ENCODE data around the gene PROSER2. TPM values are rescaled to one million over a fixed set of nuclear protein-coding genes. Genes with fewer than 3 reads are reported as not detected.

PROSER2 gene
- total and polyA plus RNA-seq, 2 of the 13 experiments (the other 11 are each of a cell fraction or from before 2014, with no cell fraction given): 6.9 to 7.7 TPM

GRCh38 chr10:11874568-11875493 is 51.7 kb downstream of the PROSER2 start (continued):
- TF ChIP-seq ZNF609 (CRISPR knock-in tag; IDR thresholded peaks at IDR 0.05; ENCODE audit: borderline replicate concordance) (no peak), NR2F1 (CRISPR knock-in tag; IDR thresholded peaks at IDR 0.05) (no peak), IRX3 (CRISPR knock-in tag; IDR thresholded peaks at IDR 0.05; ENCODE audit: borderline replicate concordance, low read depth) (no peak; the same call in 1 of the 2 replicates), RAD21 (CRISPR knock-in tag; IDR thresholded peaks at IDR 0.05) (no peak), ZNF776 (CRISPR knock-in tag; IDR thresholded peaks at IDR 0.05) (no peak), BCLAF1 (IDR thresholded peaks at IDR 0.05) (no peak), ZNF549 (CRISPR knock-in tag; IDR thresholded peaks at IDR 0.05) (no peak), NFIB (CRISPR knock-in tag; IDR thresholded peaks at IDR 0.05; ENCODE audit: borderline replicate concordance) (no peak), ZNF740 (CRISPR knock-in tag; IDR thresholded peaks at IDR 0.05) (no peak), RFX5 (IDR thresholded peaks at IDR 0.05; ENCODE audit: low read depth, low read length) (no peak), MXD3 (CRISPR knock-in tag; IDR thresholded peaks at IDR 0.05) (peak; percentile 95), EHMT2 (IDR thresholded peaks at IDR 0.05; ENCODE audit: borderline replicate concordance, low read depth, low read length) (no peak), ZNF225 (CRISPR knock-in tag; IDR thresholded peaks at IDR 0.05) (no peak), POLR2AphosphoS5 (IDR thresholded peaks at IDR 0.05; ENCODE audit: low read depth, low read length) (peak; percentile 59), RARA (CRISPR knock-in tag; IDR thresholded peaks at IDR 0.05) (peak; percentile 30; the same call in 1 of the 2 replicates), ZNF564 (CRISPR knock-in tag; IDR thresholded peaks at IDR 0.05) (no peak), NFYB (CRISPR knock-in tag; IDR thresholded peaks at IDR 0.05) (no peak), FOXA1 (IDR thresholded peaks at IDR 0.05) (no peak), FOXA1 (CRISPR knock-in tag; IDR thresholded peaks at IDR 0.05) (no peak)

Data from HepG2 (cell line).